AG04449 (cell line): Measurements from ENCODE around the gene PILRA.
"Not testable (repeated sequence)": the region's sequence is repeated elsewhere in the genome, so short reads cannot be mapped to it uniquely, and the experiment has no call there.

Source experiments
- CTCF ChIA-PET: fragments of 350-600 bp; formaldehyde crosslinking; extraction: SDS; loops from one replicate; lab custom pipeline; 2021; ENCODE audit warnings: antibody characterized with exemption; lab: Yijun Ruan, JAX
- POLR2A ChIA-PET: fragments of 400-600, 350-600 bp; formaldehyde crosslinking; extraction: SDS; loops from one replicate; lab custom pipeline; 2020; ENCODE audit warnings: antibody characterized with exemption, inconsistent platforms; lab: Yijun Ruan, JAX
- DNase-seq: peaks from one replicate; pipeline ENCODE4 v3.0.0-alpha.2; 2010; ENCODE audit warnings: low read depth, low spot score
- H3K4me3 ChIP-seq: 2 replicates; pipeline ENCODE4 v1.5.1; 2011; ENCODE audit warnings: low read depth, mild to moderate bottlenecking, control low read depth, low read length
- CTCF ChIP-seq: IDR thresholded peaks from one replicate; pipeline ENCODE4 v1.5.1; 2011; ENCODE audit warnings: mild to moderate bottlenecking, moderate library complexity, low read length, control low read depth, inconsistent platforms; ENCODE audit not compliant: insufficient read depth; ENCODE audit errors: missing control alignments

The PILRA gene

GRCh38 chr7:100373261-100373831 is at the start of gene PILRA:
TSS of gene PILRA (plus strand) at chr7:100373487. CDS start at chr7:100373657, 170 bp downstream.
- DNase-seq: no peak
- H3K4me3 ChIP-seq: no peak within 1 kb of the TSS
- ChIA-PET POLR2A (no interaction called here), CTCF (no interaction called here)
- no peak for TF ChIP-seq CTCF

GRCh38 chr7:100324194-100324593 is 49.1 kb upstream of the PILRA start:
- CTCF ChIA-PET, POLR2A ChIA-PET: not testable (repeated sequence)

GRCh38 chr7:100325671-100326070 is 47.6 kb upstream of the PILRA start:
- CTCF ChIA-PET, H3K4me3 ChIP-seq, DNase-seq, POLR2A ChIA-PET: not testable (repeated sequence)

More at GRCh38 chr7:100324194-100324593, 49.1 kb upstream of the PILRA start:
- not testable (repeated sequence) for H3K4me3 ChIP-seq, DNase-seq

- CTCF ChIA-PET, DNase-seq, H3K4me3 ChIP-seq, POLR2A ChIA-PET: not testable (repeated sequence)
Observed at GRCh38 chr7:100326914-100327313, 46.4 kb upstream of the PILRA start.

- DNase-seq: peak; percentile 53
- CTCF ChIA-PET: interaction anchor here (1.3 kb wide), 1 partner anchor 13 kb away, joined by 3 read pairs; no protein-coding TSS in a partner anchor
- POLR2A ChIA-PET: not testable (repeated sequence)
- H3K4me3 ChIP-seq: peak overlapping the region; percentile 73
Observed at GRCh38 chr7:100335566-100336466, 37.5 kb upstream of the PILRA start.

GRCh38 chr7:100338083-100338696 is 35.1 kb upstream of the PILRA start:
- CTCF ChIA-PET, POLR2A ChIA-PET, H3K4me3 ChIP-seq, DNase-seq: not testable (repeated sequence)

GRCh38 chr7:100341286-100341685 is 32.0 kb upstream of the PILRA start:
- H3K4me3 ChIP-seq, POLR2A ChIA-PET, DNase-seq: not testable (repeated sequence)
- CTCF ChIA-PET: interaction anchor here (2.9 kb wide), 1 partner anchor 208 kb away, joined by 12 read pairs; no protein-coding TSS in a partner anchor

GRCh38 chr7:100342765-100343164 is 30.5 kb upstream of the PILRA start:
- no peak for DNase-seq
- TF ChIP-seq CTCF: no peak
- H3K4me3 ChIP-seq: no peak overlapping the region
- ChIA-PET CTCF (interaction anchor here (0.9 to 2.9 kb wide), 2 partner anchors 124 to 210 kb away, joined by 5 to 12 read pairs; no protein-coding TSS in a partner anchor), POLR2A (no interaction called here)

GRCh38 chr7:100344124-100344559 is 29.1 kb upstream of the PILRA start:
- DNase-seq, H3K4me3 ChIP-seq, POLR2A ChIA-PET: not testable (repeated sequence)
- CTCF ChIA-PET: interaction anchor here (1.1 to 4.6 kb wide), 6 partner anchors 15 to 211 kb away, joined by 3 to 38 read pairs (median 6); no protein-coding TSS in a partner anchor
